Lung (tissue), 12 donors: Measurements from ENCODE around the gene MAPK14. TPM values are rescaled to one million over a fixed set of nuclear protein-coding genes. Genes with fewer than 3 reads are reported as not detected.

Experiments used
- ATAC-seq: fragments of 200-7000 bp; cut with Tn5 transposase; one replicate; pipeline ENCODE4 v1.9.1; 2020; ENCODE audit warnings: moderate number of reproducible peaks; ENCODE audit not compliant: insufficient read depth, low FRiP score
- DNase-seq, 3 donors: peaks; one replicate each; pipeline ENCODE4 v3.0.0-alpha.2; 2013 to 2017
- H3K27ac ChIP-seq, 2 donors: one replicate each; pipeline ENCODE4 v1.5.1; 2013; ENCODE audit warnings: mild to moderate bottlenecking in 2 of 2, moderate library complexity in 2 of 2, control low read depth in 1 of 2, inconsistent platforms in 1 of 2, low read depth in 1 of 2, low read length in 1 of 2
- H3K27me3 ChIP-seq, 3 donors: one replicate each; pipeline ENCODE4 v1.5.1; 2013; ENCODE audit warnings: low read length in 2 of 3; ENCODE audit not compliant: control insufficient read depth in 3 of 3, insufficient read depth in 3 of 3
- H3K36me3 ChIP-seq, 4 donors: one replicate each; pipeline ENCODE4 v1.5.1; 2013; ENCODE audit warnings: low read length in 4 of 4, mild to moderate bottlenecking in 1 of 4, moderate library complexity in 1 of 4; ENCODE audit not compliant: control insufficient read depth in 4 of 4, insufficient read depth in 4 of 4
- H3K4me1 ChIP-seq, 5 donors: one replicate each; pipeline ENCODE4 v1.5.1; 2013; ENCODE audit warnings: low read length in 5 of 5, mild to moderate bottlenecking in 2 of 5, moderate library complexity in 1 of 5; ENCODE audit not compliant: control insufficient read depth in 5 of 5, insufficient read depth in 5 of 5
- H3K4me3 ChIP-seq: one replicate; pipeline ENCODE4 v1.5.1; 2013; ENCODE audit warnings: mild to moderate bottlenecking, control low read depth, moderate library complexity
- H3K9ac ChIP-seq, 2 donors: one replicate each; pipeline ENCODE4 v1.5.1; 2013; ENCODE audit warnings: low read length in 2 of 2, control low read depth in 1 of 2; ENCODE audit not compliant: insufficient read depth in 1 of 2
- H3K9me3 ChIP-seq, 4 donors: one replicate each; pipeline ENCODE4 v1.5.1; 2013; ENCODE audit warnings: low read length in 3 of 4, mild to moderate bottlenecking in 1 of 4, moderate library complexity in 1 of 4; ENCODE audit not compliant: control insufficient read depth in 4 of 4, insufficient read depth in 3 of 4
- WGBS, 2 donors: extraction: QIAGEN DNeasy Blood & Tissue Kit; methylation state at CpG; one replicate each; pipeline ENCODE4 v1.1.7; 2013; 5-methylcytosine and 5-hydroxymethylcytosine counted together
- polyA plus RNA-seq, 2 donors: library from polyadenylated mRNA; stranded (reverse); fragments of 200-250 nt; gene quantifications; one replicate each; pipeline ENCODE4 v1.2.1, GENCODE V29; 2013
- total RNA-seq, 2 donors: library from RNA; depleted of rRNA in 1 of 2; stranded (reverse); fragments of >200 nt in 1 of 2; gene quantifications; one replicate each; pipeline ENCODE4 v1.2.1, GENCODE V29; 2014 to 2021
- TF ChIP-seq, protein P1 (sequence below): IDR thresholded peaks from 2 replicates; pipeline ENCODE4 v1.5.1; 2012; ENCODE audit warnings: mild to moderate bottlenecking; ENCODE audit errors: control extremely low read depth, extremely low read depth
- donor health status: control.
- donor health status: control.
- donor health status: Bipolar disorder and iron deficiency.
- donor health status: healthy.
- donor health status: DM: yes; HTN: yes; CAD: no.

The MAPK14 gene
- total and polyA plus RNA-seq, 4 donors, result 12.8 to 93.3 (median 59.5) TPM

GRCh38 chr6:36160147-36160760 lies 132.6 kb downstream of the MAPK14 start:
- no peaks in the 10 kb centered on the region for H3K4me1 ChIP-seq
- H3K9ac ChIP-seq, result no peak overlapping the region
- WGBS, 2 donors, result 94 to 97% methylated on average over 4 of the region's 4 CpGs
- no peaks in the 10 kb centered on the region for H3K27me3 ChIP-seq
- ATAC-seq (no peak), DNase-seq (no peak)
- TF ChIP-seq, protein P1, sequence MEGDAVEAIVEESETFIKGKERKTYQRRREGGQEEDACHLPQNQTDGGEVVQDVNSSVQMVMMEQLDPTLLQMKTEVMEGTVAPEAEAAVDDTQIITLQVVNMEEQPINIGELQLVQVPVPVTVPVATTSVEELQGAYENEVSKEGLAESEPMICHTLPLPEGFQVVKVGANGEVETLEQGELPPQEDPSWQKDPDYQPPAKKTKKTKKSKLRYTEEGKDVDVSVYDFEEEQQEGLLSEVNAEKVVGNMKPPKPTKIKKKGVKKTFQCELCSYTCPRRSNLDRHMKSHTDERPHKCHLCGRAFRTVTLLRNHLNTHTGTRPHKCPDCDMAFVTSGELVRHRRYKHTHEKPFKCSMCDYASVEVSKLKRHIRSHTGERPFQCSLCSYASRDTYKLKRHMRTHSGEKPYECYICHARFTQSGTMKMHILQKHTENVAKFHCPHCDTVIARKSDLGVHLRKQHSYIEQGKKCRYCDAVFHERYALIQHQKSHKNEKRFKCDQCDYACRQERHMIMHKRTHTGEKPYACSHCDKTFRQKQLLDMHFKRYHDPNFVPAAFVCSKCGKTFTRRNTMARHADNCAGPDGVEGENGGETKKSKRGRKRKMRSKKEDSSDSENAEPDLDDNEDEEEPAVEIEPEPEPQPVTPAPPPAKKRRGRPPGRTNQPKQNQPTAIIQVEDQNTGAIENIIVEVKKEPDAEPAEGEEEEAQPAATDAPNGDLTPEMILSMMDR, result no peak
- peaks cover 0 to 2% (median 0%) of the 10 kb centered on the region in 4 donors for H3K9me3 ChIP-seq
- H3K4me3 ChIP-seq, result no peak overlapping the region
- peaks cover 0 to 1% (median 0%) of the 10 kb centered on the region in 4 donors for H3K36me3 ChIP-seq
- no peak overlapping the region for H3K27ac ChIP-seq

Other genes starting within 250 kb of the MAPK14 start
- not detected for gene CLPSL1, start 246.8 kb upstream of the MAPK14 start, total RNA-seq
- not detected for gene CLPSL1, start 246.8 kb upstream of the MAPK14 start, polyA plus RNA-seq
- gene CLPS, start 230.5 kb upstream of the MAPK14 start, total RNA-seq, result 1 to 10 TPM in 1 of 2 donors, not detected in 1; 5.3 TPM
- gene CLPS, start 230.5 kb upstream of the MAPK14 start, polyA plus RNA-seq, result under 1 TPM in 1 of 2 donors, not detected in 1; 0.38 TPM
- gene LHFPL5, start 222.5 kb upstream of the MAPK14 start, total RNA-seq, result not detected
- gene LHFPL5, start 222.5 kb upstream of the MAPK14 start, polyA plus RNA-seq, result not detected
- 10 to 100 TPM; 29.1 to 78.9 TPM for gene SRPK1, start 106.7 kb upstream of the MAPK14 start, total RNA-seq
- 10 to 100 TPM in 1 of 2 donors, 1 to 10 TPM in 1; 9.6 to 18.0 TPM for gene SRPK1, start 106.7 kb upstream of the MAPK14 start, polyA plus RNA-seq
- under 1 TPM; 0.34 to 0.61 TPM for gene SLC26A8, start 3.2 kb upstream of the MAPK14 start, total RNA-seq
- gene SLC26A8, start 3.2 kb upstream of the MAPK14 start, polyA plus RNA-seq, result 1 to 10 TPM in 1 of 2 donors, under 1 TPM in 1; 0.20 to 1.1 TPM
- gene MAPK13, start 102.7 kb downstream of the MAPK14 start, total RNA-seq, result 10 to 100 TPM; 29.9 to 73.3 TPM
- gene MAPK13, start 102.7 kb downstream of the MAPK14 start, polyA plus RNA-seq, result 10 to 100 TPM; 42.2 to 58.9 TPM
- 10 to 100 TPM; 27.0 to 29.2 TPM for gene BRPF3, start 168.9 kb downstream of the MAPK14 start, total RNA-seq
- 10 to 100 TPM in 1 of 2 donors, 1 to 10 TPM in 1; 7.8 to 13.3 TPM for gene BRPF3, start 168.9 kb downstream of the MAPK14 start, polyA plus RNA-seq
- 1 to 10 TPM in 1 of 2 donors, under 1 TPM in 1; 0.43 to 1.3 TPM for gene PNPLA1, start 242.3 kb downstream of the MAPK14 start, total RNA-seq
- 1 to 10 TPM in 1 of 2 donors, under 1 TPM in 1; 0.06 to 5.6 TPM for gene PNPLA1, start 242.3 kb downstream of the MAPK14 start, polyA plus RNA-seq